ENCODE results near the gene LYST.
A peak's percentile ranks its signal among the peaks of the same experiment; 100 is the strongest.

LYST gene

DNA sequence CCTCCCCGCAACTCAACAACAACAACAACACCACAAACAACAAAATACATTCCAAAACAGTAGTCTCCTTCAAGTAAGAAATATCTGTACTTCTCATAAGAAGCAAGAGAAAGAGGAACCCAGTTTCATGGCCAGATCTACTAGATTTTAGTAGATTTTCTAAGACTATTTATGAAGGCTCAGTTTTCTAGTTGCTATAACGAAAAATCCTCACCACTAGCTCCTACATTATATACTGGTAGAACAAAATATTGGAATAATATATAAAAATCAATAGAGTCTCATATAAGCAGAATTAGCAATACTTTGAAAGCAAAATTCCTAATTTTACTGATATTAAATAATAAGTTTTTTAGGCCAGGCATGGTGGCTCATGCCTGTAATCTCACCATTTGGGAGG is 86.9 kb downstream of the LYST start:
- no peak for DNase-seq (ENCODE audit: low read depth)
- H3K4me3 ChIP-seq (ENCODE audit: control insufficient read depth, low read depth, low read length) = no peak overlapping the region
- TF ChIP-seq, protein P1, sequence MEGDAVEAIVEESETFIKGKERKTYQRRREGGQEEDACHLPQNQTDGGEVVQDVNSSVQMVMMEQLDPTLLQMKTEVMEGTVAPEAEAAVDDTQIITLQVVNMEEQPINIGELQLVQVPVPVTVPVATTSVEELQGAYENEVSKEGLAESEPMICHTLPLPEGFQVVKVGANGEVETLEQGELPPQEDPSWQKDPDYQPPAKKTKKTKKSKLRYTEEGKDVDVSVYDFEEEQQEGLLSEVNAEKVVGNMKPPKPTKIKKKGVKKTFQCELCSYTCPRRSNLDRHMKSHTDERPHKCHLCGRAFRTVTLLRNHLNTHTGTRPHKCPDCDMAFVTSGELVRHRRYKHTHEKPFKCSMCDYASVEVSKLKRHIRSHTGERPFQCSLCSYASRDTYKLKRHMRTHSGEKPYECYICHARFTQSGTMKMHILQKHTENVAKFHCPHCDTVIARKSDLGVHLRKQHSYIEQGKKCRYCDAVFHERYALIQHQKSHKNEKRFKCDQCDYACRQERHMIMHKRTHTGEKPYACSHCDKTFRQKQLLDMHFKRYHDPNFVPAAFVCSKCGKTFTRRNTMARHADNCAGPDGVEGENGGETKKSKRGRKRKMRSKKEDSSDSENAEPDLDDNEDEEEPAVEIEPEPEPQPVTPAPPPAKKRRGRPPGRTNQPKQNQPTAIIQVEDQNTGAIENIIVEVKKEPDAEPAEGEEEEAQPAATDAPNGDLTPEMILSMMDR (conservative IDR thresholded peaks at IDR 0.05; ENCODE audit: control insufficient read depth, insufficient read depth, low read depth, low read length) = no peak

DNA sequence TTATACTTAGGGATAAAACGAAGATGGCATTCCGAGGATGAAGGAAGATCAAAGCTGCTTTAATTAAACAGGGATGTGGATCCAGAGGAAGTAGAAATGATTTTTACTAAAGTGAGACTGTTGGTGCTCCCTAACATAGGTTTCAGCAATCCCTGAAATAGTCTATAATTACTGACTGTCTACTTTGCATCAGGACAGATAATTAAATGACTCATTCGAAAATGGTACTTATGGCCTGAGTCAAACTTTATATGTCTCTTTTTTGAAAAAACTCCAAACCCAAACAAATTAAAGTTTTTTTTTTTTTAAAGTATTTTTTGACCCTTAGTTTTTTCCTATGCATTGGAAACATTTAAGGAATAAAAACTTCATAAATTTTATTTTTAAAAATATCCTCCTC is 90.3 kb downstream of the LYST start:
- H3K4me3 ChIP-seq (ENCODE audit: control insufficient read depth, low read depth, low read length) = no peak overlapping the region
- TF ChIP-seq, protein P1 (conservative IDR thresholded peaks at IDR 0.05; ENCODE audit: control insufficient read depth, insufficient read depth, low read depth, low read length) = no peak
- DNase-seq (ENCODE audit: low read depth) = peak; percentile 20

DNA sequence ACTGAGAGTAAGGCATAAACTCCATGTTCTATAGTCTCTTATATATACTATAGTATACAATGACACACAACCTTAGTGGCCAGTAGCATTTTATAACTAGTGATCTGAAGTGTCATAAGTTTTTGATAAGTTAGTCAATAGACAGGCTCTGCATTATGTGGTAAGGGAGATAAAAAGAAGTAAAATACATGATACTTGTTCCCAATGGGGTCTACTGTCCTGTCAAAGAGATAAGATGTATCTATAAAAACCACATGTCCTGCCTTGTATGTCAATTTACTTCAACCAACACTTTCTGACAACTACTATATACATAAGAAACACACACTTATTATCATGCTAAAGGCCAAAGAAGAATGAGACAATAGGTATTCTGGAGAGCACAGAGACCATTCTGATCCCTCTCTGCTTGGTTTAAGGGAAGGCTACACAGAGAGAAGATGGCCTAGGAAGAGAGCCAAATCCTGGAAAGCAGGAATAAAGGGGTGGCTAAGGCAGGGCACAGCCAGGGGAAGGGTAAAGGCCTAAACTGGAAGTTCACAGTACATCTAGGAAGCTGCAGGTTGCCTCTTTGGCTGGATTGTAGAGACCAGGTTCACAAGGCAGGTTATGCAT is 91.4 kb downstream of the LYST start:
- TF ChIP-seq, protein P1 (conservative IDR thresholded peaks at IDR 0.05; ENCODE audit: control insufficient read depth, insufficient read depth, low read depth, low read length) = no peak
- H3K4me3 ChIP-seq (ENCODE audit: control insufficient read depth, low read depth, low read length) = no peak overlapping the region
- no peak for DNase-seq (ENCODE audit: low read depth)

DNA sequence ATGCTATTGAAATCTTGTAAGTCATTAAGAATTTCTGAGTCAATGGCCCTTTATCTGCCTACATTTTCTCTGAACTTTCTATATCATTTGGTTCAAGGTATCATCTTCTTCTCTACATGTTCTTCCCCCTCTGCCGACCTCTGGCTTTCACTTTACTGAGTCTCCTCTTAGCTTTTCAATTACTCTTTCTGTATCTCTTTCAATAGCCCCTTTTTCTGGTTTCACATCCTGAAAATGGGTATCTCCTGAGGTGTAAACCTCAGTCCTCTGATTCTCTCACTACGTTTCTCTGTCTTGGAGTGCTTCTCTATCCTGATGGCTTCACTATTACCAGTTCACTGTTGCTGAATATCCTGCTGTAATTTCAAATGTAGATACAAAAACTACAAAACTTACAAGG is 98.9 kb downstream of the LYST start:
- H3K4me3 ChIP-seq (ENCODE audit: control insufficient read depth, low read depth, low read length) = no peak overlapping the region
- TF ChIP-seq, protein P1 (conservative IDR thresholded peaks at IDR 0.05; ENCODE audit: control insufficient read depth, insufficient read depth, low read depth, low read length) = no peak
- DNase-seq (ENCODE audit: low read depth) = no peak

DNA sequence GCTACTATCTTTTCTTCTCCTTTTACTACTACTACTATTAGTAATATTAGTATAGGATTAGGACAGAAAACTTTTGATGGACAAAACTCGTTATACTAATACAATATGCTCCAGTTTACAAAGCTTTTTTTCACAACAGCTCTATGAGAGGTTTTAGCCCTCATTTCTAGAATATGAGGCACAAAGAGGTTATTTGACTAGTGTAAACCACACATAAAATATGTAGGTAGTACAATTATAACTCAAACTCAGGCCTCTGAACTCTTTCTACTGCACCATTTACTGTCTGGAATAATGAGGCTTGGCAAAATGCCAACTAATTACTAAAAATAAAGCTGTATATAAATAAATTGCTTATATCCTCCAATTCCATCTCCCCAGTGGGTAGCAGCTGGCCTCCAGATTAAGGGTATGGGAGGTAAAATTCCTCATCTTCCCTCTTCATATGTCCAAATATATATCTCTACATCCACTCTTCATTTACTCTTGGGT is 99.9 kb downstream of the LYST start:
- TF ChIP-seq, protein P1 (conservative IDR thresholded peaks at IDR 0.05; ENCODE audit: control insufficient read depth, insufficient read depth, low read depth, low read length) = no peak
- no peak for DNase-seq (ENCODE audit: low read depth)
- no peak overlapping the region for H3K4me3 ChIP-seq (ENCODE audit: control insufficient read depth, low read depth, low read length)

DNA sequence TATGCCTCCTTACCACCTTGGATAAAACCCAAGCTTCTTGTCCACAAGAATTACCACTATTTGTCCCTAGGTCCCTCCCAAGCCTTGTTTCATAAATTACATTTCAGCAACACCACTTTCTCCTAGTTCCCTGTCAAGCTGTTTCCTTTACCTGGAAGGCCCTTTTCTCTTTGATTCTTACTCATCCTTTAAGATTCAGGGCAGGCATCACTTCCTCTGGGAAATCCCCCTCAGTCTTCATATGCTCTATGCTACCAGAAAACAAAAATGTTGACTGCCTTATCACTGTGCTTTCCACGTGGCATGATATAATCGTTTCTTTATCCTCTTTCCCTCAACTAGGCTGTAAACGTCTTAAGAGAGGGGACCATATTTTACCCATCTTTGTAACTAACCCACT is 102.7 kb downstream of the LYST start:
- TF ChIP-seq, protein P1 (conservative IDR thresholded peaks at IDR 0.05; ENCODE audit: control insufficient read depth, insufficient read depth, low read depth, low read length) = no peak
- DNase-seq (ENCODE audit: low read depth) = no peak
- H3K4me3 ChIP-seq (ENCODE audit: control insufficient read depth, low read depth, low read length) = no peak overlapping the region

DNA sequence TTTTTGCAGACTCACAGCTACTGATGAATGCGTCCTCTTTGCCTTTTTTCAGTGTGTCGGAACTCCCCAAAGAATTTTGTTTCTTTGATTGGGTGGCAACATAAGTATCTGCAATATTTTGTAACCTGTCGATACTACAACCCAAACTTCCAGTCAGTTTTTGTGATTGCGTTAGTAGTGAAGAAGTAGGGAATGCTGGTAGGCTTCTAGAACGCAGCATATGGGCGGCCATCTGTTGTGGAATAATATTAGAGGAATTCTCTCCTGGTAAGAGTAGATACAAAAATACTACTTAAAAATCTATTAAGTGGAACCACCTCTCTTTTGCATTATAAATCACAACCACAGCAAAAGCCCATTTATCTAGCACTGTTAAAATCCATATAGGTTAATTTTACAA is 107.4 kb downstream of the LYST start:
- DNase-seq (ENCODE audit: low read depth) = no peak
- no peak overlapping the region for H3K4me3 ChIP-seq (ENCODE audit: control insufficient read depth, low read depth, low read length)
- TF ChIP-seq, protein P1 (conservative IDR thresholded peaks at IDR 0.05; ENCODE audit: control insufficient read depth, insufficient read depth, low read depth, low read length) = no peak

Data from fibroblast of mammary gland (primary cell).